ENCODE data around the gene CCNB3.

CCNB3 gene

DNA sequence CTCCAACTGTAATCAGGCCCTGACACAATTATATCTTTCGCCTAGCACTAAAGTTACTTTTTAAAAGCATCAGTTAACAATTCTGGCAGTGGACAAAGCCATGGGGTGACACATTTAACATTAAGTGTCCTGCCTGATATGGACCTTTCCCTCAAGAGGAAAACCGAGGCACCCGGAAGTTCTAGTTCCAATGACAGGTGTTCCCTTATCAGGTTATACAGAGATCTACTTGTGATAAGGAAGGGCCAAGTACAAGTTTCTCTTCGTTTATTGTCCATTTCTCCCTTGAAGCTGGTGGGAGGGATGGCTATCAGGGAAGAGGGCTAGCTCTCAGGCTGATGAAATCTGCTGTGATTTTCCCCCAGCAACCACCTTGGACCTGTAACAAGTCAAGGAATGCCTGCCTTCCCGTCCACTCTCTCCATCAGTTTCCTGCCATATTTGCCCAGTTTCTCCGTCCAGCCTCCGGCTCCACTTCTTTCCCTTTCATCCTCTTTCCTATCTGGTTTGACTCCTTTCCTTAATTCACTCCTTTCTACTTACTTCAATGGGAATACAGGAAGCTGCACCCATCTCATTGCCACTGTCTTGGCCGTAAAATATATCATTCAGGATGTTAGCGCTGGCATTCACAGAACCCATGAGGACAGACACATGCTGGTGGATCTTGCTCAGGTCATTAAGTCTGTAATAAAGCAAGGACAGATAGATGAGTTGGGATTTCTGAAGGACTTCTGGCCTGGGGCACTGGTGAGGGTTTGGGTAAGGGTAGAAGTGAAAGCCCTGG lies 171.1 kb downstream of the CCNB3 start:
- DNase-seq: no peak

DNA sequence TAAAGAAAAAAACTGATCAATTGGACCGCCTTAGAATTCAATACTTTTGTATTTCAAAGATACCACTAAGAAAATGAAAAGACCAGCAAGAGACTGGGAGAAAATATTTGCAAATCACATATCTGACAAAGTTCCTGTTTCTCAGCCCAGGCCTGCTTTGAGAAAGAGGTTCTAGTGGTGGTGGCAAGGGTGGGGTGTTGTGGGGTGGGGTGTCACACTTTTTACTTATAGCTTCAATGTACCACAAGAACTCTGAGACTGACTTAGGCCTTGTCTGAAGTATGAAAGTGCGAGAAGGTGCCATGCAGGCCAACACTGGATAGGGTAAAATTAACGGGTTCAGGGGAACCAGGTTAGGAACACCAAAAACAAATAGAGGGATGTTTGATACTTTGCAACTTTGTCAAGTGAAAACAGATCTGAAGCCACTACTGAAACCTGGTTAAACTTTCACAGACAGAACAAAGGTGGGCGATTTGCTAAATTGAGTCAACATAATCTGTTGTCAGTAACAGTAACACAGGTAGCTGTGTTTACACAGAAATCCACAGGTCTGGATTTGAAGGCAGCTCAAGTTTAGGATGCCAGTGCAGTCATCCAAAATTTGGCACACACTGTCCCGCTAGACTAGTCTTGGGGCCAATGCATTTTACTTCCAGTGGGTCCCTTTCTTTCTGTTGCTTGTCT lies 177.3 kb downstream of the CCNB3 start:
- no peak for DNase-seq

- no peak for DNase-seq
Observed at GRCh38 chrX:50386520-50386919, 182.0 kb downstream of the CCNB3 start.

GRCh38 chrX:50393902-50394301 lies 189.3 kb downstream of the CCNB3 start:
- DNase-seq: no peak

Measured in inflammatory macrophage (primary cell).